Measurements from ENCODE around the gene FRS3.

The FRS3 gene

DNA sequence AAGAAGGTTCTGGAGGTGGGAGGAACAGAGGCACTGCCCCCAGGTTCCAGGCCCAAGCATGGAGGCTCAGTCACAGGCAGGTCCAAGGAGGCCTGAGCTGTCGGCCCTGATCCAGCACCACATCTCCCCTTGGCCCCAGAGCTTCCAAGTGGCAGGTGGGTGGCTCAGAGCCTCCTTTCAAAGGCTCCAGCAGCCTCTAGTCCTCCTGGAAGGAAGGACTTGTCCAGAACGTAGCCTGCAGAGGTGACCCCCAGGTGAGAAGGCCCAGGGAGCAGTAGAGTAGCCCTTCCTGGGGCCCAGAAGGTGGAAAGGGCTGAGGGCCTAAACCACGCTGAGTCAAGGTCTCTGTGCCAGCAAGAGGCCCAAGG is 52.0 kb downstream of the FRS3 start:
- TF ChIP-seq ZNF274 (IDR thresholded peaks at IDR 0.05; ENCODE audit: low read depth, low read length): no peak
- no peak overlapping the region for H3K4me3 ChIP-seq (ENCODE audit: low read length)

DNA sequence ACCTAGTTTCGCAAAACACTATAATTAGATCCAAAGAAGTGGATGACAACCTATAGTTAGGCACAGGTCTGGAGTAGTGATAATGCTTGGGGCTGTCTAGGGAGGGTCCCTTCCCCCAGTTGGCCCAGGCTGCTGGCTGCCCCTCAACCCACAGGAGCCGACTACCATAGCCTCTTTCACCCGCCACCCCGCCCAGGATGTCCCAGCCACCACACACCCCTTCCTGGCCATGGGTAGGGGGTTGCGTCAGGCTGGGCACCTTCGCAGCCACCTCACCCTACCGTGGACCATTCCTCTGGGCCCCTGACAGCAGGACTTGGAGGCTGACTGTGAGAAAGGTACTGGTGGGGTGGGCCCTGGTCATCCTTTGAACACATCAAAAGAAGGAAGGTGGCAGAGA is 52.8 kb downstream of the FRS3 start:
- no peak for TF ChIP-seq ZNF274 (IDR thresholded peaks at IDR 0.05; ENCODE audit: low read depth, low read length)
- no peak overlapping the region for H3K4me3 ChIP-seq (ENCODE audit: low read length)

DNA sequence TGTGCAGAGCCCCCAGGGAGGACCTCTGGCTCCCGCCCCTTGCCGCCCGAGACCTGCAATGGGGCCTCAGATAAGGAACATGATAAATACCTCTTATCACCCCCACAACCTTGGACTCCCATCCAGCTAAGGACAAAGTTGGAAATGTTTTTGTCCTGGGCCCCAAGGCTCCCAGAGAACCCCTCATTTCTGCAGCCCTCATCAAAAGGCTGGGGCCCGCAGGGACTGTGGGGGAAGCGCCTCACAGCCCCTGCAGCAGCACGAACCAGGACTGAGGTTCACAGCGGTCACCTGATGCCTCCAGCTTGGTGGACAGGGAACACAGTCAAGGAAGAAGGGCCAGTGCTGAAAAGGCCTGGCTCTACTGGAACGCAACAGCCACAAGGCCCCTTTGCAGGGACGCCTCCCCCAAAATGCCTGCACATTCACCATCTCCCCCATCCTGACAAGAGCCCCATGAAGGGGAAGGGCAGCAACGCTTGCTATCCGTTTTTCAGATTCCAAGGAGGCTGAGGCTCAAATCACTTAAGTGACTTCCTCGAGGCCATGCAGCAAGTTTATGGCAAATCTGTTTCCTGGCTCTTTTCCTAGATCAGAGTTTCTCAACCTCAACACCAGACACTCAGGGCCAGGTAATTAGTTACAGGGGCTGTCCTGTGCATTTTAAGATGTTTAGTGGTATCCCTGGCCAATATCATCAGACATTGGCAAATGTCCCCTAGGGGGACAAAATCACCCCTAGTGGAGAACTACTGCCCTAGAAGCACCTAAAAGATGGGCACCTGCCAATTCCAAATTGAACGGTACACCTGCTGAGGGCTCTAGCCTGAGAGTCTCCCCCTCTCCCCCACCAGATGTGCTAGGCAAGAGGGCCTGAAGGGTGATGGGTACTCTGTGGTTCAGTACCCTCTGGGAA is 54.9 kb downstream of the FRS3 start:
- peak overlapping the region; percentile 59; the same call in 1 of the 2 replicates for H3K4me3 ChIP-seq (ENCODE audit: low read length)

DNA sequence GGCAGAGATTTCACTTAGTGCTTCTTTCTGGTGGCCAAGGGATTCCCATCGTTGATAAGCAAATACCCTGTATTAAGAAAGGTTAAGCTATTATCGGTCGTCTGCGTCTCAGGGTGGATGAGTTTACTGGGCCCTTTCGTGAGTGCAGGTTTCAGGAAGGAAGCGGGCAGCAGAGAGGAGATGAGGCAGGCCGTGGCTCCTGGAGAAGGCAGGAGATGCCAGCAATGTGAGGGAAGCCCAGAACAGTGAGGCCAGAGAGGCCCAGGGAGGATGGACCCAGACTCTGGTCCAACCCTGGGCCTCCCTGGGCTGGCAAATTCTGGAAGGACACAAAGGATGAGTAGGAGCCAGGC is 55.5 kb downstream of the FRS3 start:
- no peak for TF ChIP-seq ZNF274 (IDR thresholded peaks at IDR 0.05; ENCODE audit: low read depth, low read length)
- H3K4me3 ChIP-seq (ENCODE audit: low read length): peak overlapping the region; percentile 59; the same call in 1 of the 2 replicates

More for the DNA sequence above, 54.9 kb downstream of the FRS3 start:
- no peak for TF ChIP-seq ZNF274 (IDR thresholded peaks at IDR 0.05; ENCODE audit: low read depth, low read length)

DNA sequence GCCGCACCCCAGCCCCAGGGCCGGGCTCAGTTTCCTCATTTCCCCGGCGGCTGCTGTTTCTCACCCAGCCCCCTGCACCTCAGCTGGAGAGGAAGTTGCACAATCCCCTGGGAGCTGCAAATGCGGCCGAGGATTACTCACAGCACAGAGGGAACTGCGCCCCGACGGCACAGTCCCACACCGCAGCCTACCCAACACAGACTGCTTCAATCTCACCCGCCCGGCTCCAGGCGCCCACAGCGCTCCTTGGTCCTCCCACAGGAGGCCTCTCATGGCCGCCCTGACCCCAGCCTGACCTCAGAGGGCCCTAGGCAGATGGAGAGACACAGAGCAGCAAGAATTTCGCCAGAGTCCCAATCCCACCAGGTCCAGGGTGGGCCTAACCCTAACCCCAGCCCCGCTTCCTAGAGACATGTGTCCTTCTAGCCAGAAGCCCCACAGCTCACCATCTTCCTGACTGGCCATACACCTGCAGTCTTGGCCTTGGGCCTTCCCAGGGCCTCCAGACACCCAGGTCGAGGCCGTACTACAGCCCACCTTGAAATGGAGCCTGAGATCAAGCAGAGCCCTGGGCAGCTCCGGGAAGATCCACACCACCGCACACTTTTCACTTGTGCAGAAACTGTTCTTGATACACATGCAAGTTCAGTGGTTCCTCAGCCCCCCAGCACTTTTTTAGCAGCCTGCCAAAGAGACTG is 56.0 kb downstream of the FRS3 start:
- H3K4me3 ChIP-seq (ENCODE audit: low read length): peak overlapping the region; percentile 59; the same call in 1 of the 2 replicates
- no peak for TF ChIP-seq ZNF274 (IDR thresholded peaks at IDR 0.05; ENCODE audit: low read depth, low read length)

DNA sequence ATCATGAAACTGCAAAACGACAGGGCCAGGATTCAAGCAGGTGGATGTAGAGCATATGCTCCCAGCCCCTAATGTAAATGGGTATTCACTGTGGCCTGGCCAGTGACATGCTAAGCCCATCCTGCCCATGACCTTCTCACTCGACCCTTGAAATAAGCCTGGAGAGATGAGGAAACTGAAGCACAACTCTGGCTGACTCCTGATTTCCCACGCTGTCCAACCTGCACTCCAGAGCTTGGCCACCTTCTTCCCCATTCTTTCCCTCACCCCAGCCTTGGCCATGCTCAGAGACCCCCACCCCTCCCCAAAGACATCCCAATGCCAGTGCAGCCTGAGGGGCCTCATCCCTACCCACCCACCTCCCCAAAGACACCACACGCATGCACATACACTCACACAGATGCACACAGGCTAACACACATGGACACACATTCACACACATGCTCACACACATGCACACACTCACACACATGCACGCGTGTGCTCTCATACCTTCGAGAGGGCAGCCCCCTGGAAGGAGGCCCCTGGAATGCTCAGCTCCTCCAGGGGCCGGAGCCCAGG is 56.7 kb downstream of the FRS3 start:
- H3K4me3 ChIP-seq (ENCODE audit: low read length): peak overlapping the region; percentile 59; the same call in 1 of the 2 replicates
- no peak for TF ChIP-seq ZNF274 (IDR thresholded peaks at IDR 0.05; ENCODE audit: low read depth, low read length)

DNA sequence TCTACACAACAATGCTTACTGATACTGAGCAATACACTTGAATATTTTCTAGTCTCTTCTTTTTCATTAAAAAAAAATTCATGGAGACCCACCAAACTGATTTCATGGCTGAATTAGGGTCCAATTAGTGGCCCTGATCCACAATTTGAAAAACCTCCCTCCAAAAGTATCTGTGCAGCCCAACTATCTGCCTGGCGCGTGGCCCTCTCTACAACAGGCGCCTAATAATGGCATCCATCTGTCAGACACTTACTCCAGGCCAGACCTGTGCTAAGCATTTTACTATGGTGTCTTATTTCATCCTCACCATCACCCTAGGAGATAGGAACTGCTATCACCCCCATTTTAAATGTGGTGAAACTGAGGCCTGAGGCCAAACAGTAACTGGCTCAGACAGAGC is 58.3 kb downstream of the FRS3 start:
- H3K4me3 ChIP-seq (ENCODE audit: low read length): peak overlapping the region; percentile 13; the same call in 1 of the 2 replicates
- no peak for TF ChIP-seq ZNF274 (IDR thresholded peaks at IDR 0.05; ENCODE audit: low read depth, low read length)

DNA sequence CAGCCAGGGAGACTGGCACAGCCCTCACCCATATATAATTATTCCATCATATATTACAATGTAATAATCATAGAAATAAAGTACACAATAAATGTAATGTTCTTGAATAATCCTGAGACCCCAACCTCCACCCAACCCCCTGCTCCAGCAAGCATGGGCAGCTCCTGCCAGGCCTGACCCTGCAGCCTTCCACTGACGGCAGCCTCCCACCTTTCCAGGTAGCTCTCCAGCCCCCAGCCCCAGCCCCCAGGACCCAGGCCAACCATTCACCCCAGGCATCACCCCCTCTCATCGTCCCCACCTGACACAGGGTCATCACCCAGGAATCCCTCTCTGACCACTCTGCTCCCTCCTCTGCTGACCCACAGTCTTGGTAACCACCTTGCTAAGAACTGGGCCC is 58.9 kb downstream of the FRS3 start:
- peak overlapping the region; percentile 3; the same call in 1 of the 2 replicates for H3K4me3 ChIP-seq (ENCODE audit: low read length)
- no peak for TF ChIP-seq ZNF274 (IDR thresholded peaks at IDR 0.05; ENCODE audit: low read depth, low read length)

DNA sequence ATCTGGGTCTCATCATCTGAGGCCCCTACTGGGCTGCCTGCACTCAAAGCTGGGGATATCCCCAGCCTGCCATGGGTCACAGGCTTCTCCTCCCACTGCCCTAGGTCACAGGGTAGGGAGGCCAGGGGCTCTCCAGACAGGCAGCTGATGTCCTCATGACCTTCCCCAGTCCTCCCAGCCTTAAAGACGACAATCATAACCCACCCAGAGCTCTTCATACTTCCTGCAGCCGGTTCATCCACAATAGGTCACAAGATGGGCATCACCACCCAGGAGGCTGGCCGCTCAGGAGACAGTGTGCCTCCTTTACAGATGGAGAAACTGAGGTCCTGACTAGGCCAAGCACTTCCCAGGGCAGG is 59.5 kb downstream of the FRS3 start:
- no peak overlapping the region; the same call in 1 of the 2 replicates for H3K4me3 ChIP-seq (ENCODE audit: low read length)
- no peak for TF ChIP-seq ZNF274 (IDR thresholded peaks at IDR 0.05; ENCODE audit: low read depth, low read length)

All from GM08714 (cell line).